ENCODE results near the gene SERINC5.
"Not testable (repeated sequence)": the region's sequence is repeated elsewhere in the genome, so short reads cannot be mapped to it uniquely, and the experiment has no call there.

The SERINC5 gene

DNA sequence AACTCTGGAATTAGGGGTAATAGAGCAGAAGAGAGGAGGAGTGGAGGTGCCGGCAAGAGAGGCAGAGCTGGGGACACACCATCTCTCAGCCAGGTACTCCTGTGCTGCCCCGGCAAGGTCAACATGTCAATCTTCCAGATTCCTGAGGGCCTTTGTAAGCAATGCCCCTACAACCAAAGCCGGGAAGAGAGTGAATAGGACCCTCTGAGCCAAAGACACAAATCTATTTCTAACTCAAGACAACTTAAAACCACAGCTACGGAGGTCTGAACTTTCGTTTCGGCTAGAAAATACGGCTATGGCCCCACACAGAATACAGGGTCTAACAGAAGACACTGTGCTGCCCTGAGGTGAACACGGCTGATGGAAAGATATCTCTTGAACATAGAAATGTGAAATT lies 66.6 kb downstream of the SERINC5 start:
- H3K4me3 ChIP-seq (ENCODE audit: control insufficient read depth, low read depth, low read length), result no peak overlapping the region
- no peak for TF ChIP-seq CTCF (conservative IDR thresholded peaks at IDR 0.05; ENCODE audit: control insufficient read depth, insufficient read depth, low read depth, low read length)
- no peak for DNase-seq (ENCODE audit: low read depth)

- peak; percentile 14 for DNase-seq (ENCODE audit: low read depth)
- no peak overlapping the region for H3K4me3 ChIP-seq (ENCODE audit: control insufficient read depth, low read depth, low read length)
- no peak for TF ChIP-seq CTCF (conservative IDR thresholded peaks at IDR 0.05; ENCODE audit: control insufficient read depth, insufficient read depth, low read depth, low read length)
These were observed 68.3 kb downstream of the SERINC5 start for GRCh38 chr5:80187421-80188090.

DNA sequence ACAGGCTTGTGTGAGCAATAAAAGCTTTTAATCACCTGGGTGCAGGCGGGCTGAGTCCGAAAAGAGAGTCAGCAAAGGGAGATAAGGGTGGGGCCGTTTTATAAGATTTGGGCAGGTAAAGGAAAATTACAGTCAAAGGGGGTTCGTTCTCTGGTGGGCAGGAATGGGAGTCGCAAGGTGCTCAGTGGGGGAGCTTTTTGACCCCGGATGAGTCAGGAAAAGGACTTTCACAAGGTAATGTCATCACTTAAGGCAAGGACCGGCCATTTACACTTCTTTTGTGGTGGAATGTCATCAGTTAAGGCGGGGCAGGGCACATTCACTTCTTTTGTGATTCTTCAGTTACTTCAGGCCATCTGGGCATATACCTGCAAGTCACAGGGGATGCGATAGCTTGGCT lies 70.3 kb downstream of the SERINC5 start:
- H3K4me3 ChIP-seq (ENCODE audit: control insufficient read depth, low read depth, low read length); DNase-seq (ENCODE audit: low read depth): not testable (repeated sequence)

- no peak for DNase-seq (ENCODE audit: low read depth)
- TF ChIP-seq CTCF (conservative IDR thresholded peaks at IDR 0.05; ENCODE audit: control insufficient read depth, insufficient read depth, low read depth, low read length), result no peak
- no peak overlapping the region for H3K4me3 ChIP-seq (ENCODE audit: control insufficient read depth, low read depth, low read length)
These were observed 70.8 kb downstream of the SERINC5 start for GRCh38 chr5:80185095-80185494.

- no peak for TF ChIP-seq CTCF (conservative IDR thresholded peaks at IDR 0.05; ENCODE audit: control insufficient read depth, insufficient read depth, low read depth, low read length)
These were observed 71.4 kb downstream of the SERINC5 start for GRCh38 chr5:80184235-80185023.

DNA sequence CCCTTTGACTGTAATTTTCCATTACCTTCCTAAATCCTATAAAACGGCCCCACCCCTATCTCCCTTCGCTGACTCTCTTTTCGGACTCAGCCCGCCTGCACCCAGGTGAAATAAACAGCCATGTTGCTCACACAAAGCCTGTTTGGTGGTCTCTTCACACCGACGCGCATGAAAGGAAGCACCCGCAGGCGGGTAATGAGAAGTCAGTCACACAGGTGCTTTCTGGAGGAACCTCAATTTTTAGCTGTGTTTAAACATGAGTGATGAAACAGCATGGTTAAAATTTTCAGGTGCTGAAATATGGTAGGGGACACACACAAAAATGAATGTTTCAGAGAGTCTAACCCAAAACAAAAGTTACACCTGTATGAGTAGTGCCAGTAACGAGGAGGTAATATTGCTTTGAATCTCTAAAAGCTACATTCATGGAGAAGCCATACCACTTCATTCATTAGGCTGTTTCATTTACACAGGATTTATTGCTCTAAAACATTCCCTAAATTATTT lies 72.1 kb downstream of the SERINC5 start:
- not testable (repeated sequence) for H3K4me3 ChIP-seq (ENCODE audit: control insufficient read depth, low read depth, low read length); DNase-seq (ENCODE audit: low read depth)

More at GRCh38 chr5:80184235-80185023, 71.4 kb downstream of the SERINC5 start:
- no peak overlapping the region for H3K4me3 ChIP-seq (ENCODE audit: control insufficient read depth, low read depth, low read length)
- no peak for DNase-seq (ENCODE audit: low read depth)

DNA sequence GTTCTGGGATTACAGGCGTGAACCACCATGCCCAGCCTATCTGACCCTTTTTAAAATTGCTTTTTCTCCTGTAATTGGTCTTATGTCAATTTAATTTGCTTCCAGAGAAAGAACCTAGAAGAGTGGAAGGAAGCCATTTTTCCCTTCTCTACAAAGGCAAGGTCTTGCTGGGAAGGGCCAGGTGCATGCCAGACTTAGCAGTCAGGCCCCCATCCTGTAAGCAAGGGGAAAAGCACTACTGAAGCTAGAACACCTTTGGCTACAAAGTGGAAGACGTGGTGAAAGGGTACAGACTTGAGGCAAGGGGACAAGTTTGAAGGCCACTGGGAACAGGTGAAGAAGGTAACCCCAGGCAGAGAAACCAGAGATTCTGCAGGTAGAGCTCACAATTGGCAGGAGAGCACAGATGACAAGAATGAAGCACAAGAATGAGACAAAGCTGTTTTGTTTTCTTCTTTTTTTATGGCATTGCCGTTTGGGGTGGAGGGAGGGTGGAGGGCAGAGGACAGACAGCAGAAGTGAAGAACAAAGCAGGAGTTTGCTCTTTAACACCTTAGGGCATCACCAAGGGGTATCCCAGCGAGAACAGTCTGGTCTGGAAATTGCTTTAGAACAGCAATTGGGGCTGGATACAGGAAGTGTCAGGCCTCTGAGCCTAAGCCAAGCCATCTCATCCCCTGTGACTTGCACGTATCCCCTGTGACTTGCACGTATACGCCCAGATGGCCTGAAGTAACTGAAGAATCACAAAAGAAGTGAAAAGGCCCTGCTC lies 72.9 kb downstream of the SERINC5 start:
- no peak overlapping the region for H3K4me3 ChIP-seq (ENCODE audit: control insufficient read depth, low read depth, low read length)
- TF ChIP-seq CTCF (conservative IDR thresholded peaks at IDR 0.05; ENCODE audit: control insufficient read depth, insufficient read depth, low read depth, low read length), result no peak
- no peak for DNase-seq (ENCODE audit: low read depth)
